ENCODE measurements around the gene NOSIP.
A peak's percentile ranks its signal among the peaks of the same experiment; 100 is the strongest.

NOSIP gene

DNA sequence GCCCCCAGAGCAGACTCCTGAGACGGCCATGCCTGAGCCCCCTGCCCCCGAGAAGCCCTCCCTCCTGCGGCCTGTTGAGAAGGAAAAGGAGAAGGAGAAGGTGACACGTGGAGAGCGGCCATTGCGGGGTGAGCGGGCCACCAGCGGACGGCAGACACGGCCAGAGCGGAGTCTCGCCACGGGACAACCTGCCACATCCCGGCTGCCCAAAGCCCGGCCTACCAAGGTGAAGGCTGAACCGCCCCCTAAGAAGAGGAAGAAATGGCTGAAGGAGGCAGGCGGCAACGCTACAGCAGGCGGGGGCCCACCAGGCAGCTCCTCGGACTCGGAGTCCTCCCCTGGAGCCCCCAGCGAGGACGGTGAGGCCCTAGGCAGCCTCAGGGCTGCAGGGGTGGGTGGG lies 35.5 kb upstream of the NOSIP start:
- no peak overlapping the region for H3K4me3 ChIP-seq (ENCODE audit: low read depth, low read length)
- TF ChIP-seq, protein P1, sequence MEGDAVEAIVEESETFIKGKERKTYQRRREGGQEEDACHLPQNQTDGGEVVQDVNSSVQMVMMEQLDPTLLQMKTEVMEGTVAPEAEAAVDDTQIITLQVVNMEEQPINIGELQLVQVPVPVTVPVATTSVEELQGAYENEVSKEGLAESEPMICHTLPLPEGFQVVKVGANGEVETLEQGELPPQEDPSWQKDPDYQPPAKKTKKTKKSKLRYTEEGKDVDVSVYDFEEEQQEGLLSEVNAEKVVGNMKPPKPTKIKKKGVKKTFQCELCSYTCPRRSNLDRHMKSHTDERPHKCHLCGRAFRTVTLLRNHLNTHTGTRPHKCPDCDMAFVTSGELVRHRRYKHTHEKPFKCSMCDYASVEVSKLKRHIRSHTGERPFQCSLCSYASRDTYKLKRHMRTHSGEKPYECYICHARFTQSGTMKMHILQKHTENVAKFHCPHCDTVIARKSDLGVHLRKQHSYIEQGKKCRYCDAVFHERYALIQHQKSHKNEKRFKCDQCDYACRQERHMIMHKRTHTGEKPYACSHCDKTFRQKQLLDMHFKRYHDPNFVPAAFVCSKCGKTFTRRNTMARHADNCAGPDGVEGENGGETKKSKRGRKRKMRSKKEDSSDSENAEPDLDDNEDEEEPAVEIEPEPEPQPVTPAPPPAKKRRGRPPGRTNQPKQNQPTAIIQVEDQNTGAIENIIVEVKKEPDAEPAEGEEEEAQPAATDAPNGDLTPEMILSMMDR (conservative IDR thresholded peaks at IDR 0.05; ENCODE audit: low read depth, low read length), result no peak
- no peak for DNase-seq (ENCODE audit: low read depth)

DNA sequence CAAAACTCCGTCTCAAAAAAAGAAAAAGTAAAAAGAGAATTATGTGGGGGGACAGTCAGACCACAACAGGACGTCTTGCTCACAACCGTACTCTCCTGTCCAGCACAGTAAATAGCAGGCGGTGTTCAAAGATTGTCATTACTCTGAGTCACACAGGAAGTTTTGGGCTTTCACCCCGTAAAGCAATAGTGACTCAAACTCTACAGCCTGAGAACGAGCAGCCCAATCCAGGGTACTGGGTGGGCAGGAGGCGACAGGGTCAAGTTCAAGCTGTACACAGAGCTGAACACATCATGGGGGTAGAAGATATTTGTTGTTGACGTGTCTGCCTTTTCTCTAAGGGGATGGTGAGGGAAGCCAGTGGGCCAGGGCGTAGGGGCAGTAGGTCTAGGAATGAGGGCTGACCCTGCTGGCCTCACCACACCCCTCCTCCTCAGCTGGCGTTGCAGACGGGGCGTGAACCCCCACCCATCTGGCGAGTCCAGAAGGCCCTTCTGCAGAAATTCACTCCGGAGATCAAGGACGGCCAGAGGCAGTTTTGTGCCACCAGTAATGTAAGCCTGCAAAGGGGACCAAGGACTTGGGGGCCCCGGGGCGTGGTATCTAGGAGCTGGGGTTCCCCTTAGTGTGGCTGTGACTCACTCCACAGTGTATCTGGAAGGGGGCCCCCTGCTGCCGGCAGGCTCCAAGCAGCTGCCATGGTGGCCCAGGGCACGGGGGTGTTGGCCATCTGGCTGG lies 33.9 kb upstream of the NOSIP start:
- DNase-seq (ENCODE audit: low read depth), result peak; percentile 74
- no peak overlapping the region for H3K4me3 ChIP-seq (ENCODE audit: low read depth, low read length)
- TF ChIP-seq, protein P1 (conservative IDR thresholded peaks at IDR 0.05; ENCODE audit: low read depth, low read length), result peak; percentile 48

- no peak for DNase-seq (ENCODE audit: low read depth)
- TF ChIP-seq, protein P1 (conservative IDR thresholded peaks at IDR 0.05; ENCODE audit: low read depth, low read length), result no peak
- H3K4me3 ChIP-seq (ENCODE audit: low read depth, low read length), result no peak overlapping the region
Observed at GRCh38 chr19:49613374-49613773, 33.0 kb upstream of the NOSIP start.

DNA sequence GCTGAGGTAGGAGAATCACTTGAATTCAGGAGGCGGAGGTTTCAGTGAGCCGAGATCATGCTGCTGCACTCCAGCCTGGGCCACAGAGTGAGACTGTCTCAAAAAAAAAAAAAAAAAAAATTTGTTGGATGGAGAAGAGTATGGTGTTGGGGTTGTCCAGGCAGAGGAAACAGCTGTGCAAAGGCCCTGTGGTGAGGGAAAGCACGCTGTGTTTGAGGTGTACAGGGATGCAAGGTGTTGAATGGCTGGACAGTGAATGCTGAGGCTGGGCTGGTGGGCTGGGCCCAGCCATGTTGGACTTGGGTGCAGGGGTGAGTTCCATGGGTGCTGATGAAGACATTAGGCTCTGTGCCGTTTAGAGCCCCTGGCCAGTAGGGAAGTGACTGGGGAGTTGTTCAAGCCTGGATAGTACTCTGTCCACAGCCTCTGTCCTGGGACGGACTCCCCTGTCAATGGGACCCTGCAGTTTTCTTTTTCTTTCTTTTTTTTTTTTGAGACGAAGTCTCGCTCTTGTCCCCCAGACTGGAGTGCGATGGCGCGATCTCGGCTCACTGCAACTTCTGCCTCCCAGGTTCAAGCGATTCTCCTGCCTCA lies 29.2 kb upstream of the NOSIP start:
- no peak overlapping the region for H3K4me3 ChIP-seq (ENCODE audit: low read depth, low read length)
- DNase-seq (ENCODE audit: low read depth), result no peak
- TF ChIP-seq, protein P1 (conservative IDR thresholded peaks at IDR 0.05; ENCODE audit: low read depth, low read length), result no peak

- TF ChIP-seq, protein P1 (conservative IDR thresholded peaks at IDR 0.05; ENCODE audit: low read depth, low read length), result no peak
- DNase-seq (ENCODE audit: low read depth), result no peak
- no peak overlapping the region for H3K4me3 ChIP-seq (ENCODE audit: low read depth, low read length)
Observed at GRCh38 chr19:49605605-49606004, 25.2 kb upstream of the NOSIP start.

- H3K4me3 ChIP-seq (ENCODE audit: low read depth, low read length), result no peak overlapping the region
- TF ChIP-seq, protein P1 (conservative IDR thresholded peaks at IDR 0.05; ENCODE audit: low read depth, low read length), result no peak
- DNase-seq (ENCODE audit: low read depth), result no peak
Observed at GRCh38 chr19:49602806-49603205, 22.4 kb upstream of the NOSIP start.
